GM19035 (cell line): ENCODE data around the gene ST7.

ENCODE experiments used
- ATAC-seq: cut with Tn5 transposase; IDR thresholded peaks from one replicate; pipeline ENCODE4 v1.9.1; 2021; ENCODE audit not compliant: unreplicated experiment

The ST7 gene

GRCh38 chr7:117062300-117062699 is 109.0 kb downstream of the ST7 start:
- ATAC-seq, result no peak

- no peak for ATAC-seq
These were observed 111.4 kb downstream of the ST7 start for GRCh38 chr7:117064688-117065087.

DNA sequence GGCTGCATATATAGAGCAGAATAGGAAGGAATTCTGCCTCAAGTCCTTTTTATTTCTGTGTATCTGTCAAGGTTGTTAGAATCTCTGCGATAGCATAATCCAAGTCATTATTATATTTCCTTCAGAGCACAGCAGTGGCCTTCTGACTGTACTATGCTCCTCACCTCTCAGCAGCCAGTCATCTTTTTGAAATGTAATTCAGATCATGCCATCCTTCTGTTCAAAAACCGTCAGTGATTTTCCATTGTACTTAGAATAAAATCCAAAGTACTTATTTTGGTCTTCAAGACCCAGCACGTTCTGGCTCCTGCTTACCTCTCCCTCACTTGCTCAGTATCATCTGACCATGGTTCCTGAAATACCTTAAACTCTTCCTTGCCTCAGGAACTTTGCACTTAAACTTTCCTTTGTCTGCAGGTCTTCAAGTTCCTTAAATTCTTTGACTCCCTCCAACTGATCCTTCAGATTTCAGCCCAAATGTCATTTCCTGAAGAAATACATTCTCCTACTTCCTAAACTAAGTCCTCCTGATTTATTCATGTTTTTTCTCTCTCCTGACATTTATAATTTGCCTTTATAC is 112.4 kb downstream of the ST7 start:
- ATAC-seq, result no peak

GRCh38 chr7:117066668-117067067 is 113.4 kb downstream of the ST7 start:
- no peak for ATAC-seq

GRCh38 chr7:117067340-117067739 is 114.0 kb downstream of the ST7 start:
- ATAC-seq, result no peak

DNA sequence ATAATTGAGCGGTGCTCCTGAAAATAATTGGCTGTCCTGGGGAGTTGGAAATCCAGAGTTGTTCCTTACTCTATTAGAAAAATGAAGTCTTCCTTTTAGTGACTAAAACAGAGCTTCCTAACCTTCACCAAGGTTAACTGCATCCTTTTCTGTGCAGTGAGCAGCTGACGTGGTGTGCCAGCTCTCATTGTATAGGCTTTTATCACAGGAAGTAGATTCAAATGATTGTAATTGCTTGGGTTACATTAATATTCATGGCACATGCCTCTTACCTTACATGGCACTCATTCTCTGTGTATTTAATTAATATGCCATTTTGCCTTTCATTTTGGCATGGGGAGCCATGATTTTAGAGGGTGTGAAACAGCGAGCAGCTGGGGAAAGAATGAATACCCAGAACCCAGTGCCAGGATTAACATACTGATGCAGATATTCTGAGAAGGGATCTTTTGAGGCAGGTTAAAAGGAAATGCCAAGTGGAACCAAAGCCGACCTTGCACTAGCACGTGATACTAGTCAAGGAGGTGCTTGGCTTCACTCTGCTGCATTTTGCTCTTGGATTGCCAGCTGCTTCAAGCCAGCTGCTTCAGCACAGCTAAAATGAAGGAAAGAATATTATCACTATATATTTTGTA is 115.3 kb downstream of the ST7 start:
- no peak for ATAC-seq

DNA sequence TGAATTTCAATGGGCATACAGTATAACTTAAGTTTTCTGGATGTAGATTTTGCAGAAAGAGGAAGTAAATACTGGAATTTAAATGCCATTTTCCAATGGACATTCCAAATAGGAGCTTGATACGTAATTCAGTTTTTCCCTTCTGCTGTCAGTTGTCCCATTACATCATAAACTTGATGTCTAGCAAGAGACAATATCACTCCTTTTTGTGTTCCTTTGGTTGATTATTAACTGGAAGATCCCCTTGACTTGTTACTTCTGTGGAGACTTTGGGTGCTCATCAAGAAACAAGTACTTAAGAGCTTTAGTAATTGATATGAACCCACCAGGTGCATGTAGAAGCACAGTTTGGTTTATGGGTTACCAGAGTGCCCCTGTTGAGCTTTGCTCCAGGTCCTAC is 116.1 kb downstream of the ST7 start:
- no peak for ATAC-seq

GRCh38 chr7:117071551-117071950 is 118.2 kb downstream of the ST7 start:
- no peak for ATAC-seq

DNA sequence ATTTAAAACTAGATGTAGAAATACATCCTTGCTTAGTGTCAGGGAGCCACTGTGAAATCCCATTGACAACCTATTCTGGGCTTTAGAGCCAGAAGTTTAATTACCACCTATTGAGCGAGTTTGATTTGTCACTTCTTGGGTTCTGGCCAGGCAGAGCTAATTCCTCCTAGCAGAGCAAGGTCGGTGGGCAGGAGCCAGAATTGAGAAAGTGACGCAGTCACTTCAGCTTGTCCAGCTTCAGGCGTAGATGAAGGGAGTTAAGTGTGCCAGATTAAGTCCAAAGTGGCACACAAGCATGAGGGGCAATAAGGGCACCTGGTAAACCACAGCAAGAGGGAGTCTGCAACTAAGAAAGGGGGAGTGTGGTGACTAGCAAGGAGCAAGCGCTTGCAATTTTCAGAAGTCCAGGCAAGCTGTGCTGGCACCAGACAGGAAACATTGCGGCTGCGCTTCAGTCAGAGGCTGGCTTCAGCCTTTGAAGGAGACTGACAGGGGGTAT is 119.4 kb downstream of the ST7 start:
- ATAC-seq, result no peak

GRCh38 chr7:117074378-117074777 is 121.1 kb downstream of the ST7 start:
- no peak for ATAC-seq

DNA sequence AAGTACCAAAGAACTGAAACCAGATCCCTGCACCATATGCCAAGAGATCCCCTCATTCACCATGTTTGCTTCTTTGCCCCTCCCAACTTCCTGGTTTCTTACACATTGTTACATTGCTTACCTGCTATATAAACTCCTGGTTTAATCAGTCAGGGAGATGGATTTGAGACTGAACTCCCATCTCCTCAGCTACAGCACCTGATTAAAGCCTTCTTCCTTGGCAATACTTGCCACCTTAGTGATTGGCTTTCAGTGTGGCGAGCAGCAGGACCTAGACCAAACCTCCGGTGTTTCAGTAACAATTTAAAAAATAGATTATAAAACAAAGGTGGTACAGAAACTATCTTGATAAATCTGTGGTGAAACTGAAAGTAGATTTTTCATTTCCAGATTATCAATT is 122.6 kb downstream of the ST7 start:
- no peak for ATAC-seq

GRCh38 chr7:117076426-117076943 is 123.2 kb downstream of the ST7 start:
- no peak for ATAC-seq

DNA sequence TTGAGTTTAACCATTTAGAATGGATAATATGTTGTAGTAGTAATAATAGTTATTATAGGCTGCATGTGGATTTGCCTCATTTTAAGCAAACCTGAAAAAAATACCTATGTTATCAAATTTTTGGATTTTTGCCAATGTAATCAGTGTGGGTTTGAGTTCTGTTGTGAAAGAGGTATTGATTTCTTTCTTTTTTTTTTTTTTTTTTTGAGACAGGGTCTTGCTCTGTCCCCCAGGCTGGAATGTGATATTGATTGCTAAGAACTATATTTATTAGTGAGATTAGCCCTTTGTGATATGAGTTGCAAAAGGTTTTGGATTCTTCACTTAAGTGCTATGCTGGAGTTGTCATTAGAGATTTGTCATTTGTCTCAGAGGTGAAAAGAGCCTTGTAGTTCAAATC is 124.4 kb downstream of the ST7 start:
- ATAC-seq, result no peak

DNA sequence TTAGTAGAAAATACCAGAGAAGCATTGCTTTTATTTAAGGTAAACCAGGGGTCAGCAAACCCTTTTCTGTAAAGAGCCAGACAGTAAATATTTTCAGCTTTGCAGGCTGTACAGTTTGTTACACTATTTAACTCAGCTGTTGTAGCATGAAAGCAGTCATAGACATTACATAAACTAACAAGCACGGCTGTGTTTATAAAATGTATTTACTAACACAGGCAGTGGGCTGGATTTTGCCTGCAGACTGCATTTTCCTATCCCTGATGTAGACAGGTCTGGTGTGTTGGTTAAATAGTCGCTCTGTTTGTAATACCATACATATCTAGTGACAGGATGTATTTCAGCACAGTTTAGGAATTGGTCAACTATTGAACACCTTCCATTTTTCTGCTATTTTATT is 129.3 kb downstream of the ST7 start:
- ATAC-seq, result no peak

- no peak for ATAC-seq
These were observed 130.3 kb downstream of the ST7 start for GRCh38 chr7:117083648-117084047.

DNA sequence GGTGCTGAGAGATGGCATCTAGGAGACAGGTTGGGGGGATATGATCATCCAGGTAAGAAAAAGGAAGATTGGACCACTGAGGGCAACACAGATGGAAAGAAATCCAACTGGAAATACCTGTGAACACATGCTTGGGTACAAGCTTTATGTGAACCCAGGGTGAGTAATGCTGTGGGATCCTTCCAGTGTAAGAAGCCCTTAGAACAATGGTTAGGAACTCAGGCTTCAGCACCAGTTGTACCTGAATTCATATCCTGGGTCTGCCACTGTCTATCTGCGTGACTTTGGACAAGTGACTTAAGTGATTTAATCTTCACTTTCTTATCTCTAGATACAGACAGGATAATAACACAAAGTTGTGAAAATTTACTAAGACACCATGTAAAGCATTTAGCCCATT is 131.0 kb downstream of the ST7 start:
- ATAC-seq, result no peak

DNA sequence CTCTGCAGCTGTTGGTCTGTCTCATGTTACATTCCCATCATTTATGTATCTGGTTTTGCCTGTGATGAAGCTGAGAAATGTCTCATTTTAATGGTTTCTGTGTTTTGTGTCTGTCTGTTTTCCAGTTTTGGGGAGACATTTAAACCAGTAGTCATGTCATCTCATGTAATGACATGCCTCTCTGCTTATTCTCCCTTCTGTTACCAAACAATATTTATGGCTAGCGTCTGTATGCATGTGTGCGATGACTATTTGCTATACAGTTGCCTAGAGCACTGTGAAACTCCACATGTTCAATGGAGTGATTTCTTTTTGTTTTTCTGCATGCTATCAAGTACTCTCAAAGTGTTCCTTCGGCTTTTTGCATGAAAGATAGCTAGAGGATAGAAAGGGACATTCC is 132.0 kb downstream of the ST7 start:
- ATAC-seq, result no peak

DNA sequence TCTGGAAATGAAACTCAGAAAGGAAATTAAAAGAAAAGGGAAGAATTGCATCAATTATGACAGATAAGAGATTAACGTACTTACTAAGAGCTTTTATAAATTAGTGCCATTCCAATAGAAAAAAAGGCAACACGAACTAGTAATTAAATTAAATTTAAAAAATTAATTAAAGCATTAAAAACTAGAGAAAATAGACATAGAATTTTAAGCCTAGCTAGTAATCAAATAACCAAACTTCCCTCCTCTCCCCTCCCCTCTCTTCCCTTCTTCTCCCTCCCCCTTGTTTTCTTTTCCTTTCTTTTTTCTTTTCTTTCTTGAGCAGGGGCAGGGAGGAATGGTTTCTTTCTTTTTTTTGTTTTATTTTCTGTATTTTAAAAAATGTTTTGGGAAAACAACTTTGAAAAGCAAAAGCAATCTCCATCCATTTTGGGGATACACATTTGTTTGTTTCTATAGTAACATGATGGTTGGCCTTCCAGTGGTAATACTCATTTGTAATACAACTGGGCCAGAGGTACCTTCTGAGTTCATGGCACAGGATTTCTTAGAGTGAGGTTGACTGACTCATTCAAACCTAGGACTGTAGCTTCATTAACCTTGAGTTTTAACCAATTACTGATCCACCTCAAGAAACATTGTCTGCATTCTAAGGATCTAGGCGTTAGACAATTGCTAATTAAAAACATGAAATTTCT is 132.6 kb downstream of the ST7 start:
- no peak for ATAC-seq

- no peak for ATAC-seq
These were observed 133.5 kb downstream of the ST7 start for GRCh38 chr7:117086788-117087187.

DNA sequence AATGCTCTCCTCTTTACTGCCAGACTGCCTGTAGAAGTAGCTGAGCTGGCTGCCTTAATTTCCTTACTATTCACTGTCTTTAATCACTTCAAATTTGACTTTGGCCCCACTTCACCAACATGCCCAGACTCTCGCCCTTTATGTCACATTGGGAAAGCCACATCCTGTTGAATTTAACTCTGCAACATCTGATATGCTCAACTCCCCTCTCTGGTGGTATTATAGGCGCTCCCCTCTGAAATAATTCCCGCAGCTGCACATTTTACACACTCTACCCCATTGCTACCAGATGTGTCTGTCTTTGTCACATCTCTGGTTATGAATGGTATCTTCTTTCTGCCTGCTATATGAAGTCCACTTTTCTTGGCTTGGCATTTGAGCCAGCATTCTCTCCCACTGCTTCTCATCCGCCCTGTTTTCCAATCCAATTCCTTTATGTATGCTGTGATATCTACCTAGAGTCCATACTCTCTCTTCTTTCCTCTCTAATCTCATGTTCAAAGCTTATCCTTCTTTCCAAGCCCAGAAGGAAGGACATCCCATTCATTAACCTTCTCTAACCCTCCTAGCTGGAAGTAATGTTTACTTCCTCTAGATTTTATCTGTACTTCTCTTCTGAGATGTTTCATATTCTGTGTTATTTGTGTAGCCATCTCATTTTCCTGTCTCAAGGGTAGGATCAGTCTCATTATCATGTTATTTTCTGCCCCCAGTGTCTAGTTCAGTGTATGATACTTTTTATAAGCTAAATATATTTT is 134.5 kb downstream of the ST7 start:
- no peak for ATAC-seq

DNA sequence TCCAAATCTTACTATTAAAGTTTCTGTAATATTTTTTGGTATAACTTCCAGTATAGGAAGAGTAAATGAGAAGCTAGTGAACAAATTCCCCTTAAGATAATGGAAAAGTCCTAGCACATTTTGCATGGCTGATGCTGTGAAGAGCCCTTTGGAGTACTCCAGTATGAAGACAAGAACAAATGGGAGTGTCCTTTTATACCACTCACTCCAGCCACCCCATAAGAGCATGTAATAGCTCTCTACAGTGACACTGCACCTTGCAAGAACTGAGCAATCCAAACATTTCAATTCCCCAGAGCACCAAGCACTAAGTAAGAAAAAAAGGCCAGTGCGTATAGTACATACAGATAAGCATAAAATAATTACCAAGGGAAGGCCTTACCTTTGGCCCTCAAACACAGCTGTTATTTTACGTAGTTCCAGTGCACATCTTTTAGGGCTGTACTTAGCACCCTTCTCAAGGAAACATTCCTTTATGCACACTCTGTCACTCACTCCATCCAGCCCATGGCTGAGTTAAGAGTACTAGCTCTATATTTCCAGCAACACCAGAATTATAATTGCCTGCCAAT is 135.4 kb downstream of the ST7 start:
- ATAC-seq, result no peak
